HEK293T (cell line): ENCODE results near the gene TDP2.

Experiments used
- BHLHE40 ChIP-seq: fragments of 450-650 bp; IDR thresholded peaks from 2 replicates; pipeline ENCODE4 v1.6.1; 2016; ENCODE audit warnings: mild to moderate bottlenecking, moderate library complexity, borderline replicate concordance
- ELF4 ChIP-seq: fragments of 450-650 bp; IDR thresholded peaks from 2 replicates; pipeline ENCODE4 v1.6.1; 2017; ENCODE audit warnings: antibody characterized with exemption
- FOXA1 ChIP-seq: fragments of 450-650 bp; IDR thresholded peaks from 2 replicates; pipeline ENCODE4 v1.6.1; 2016; ENCODE audit warnings: mild to moderate bottlenecking
- LEF1 ChIP-seq: fragments of 450-650 bp; IDR thresholded peaks from 2 replicates; pipeline ENCODE4 v1.6.1; 2017; ENCODE audit warnings: mild to moderate bottlenecking, borderline replicate concordance
- TARDBP ChIP-seq: fragments of 450-650 bp; IDR thresholded peaks from 2 replicates; pipeline ENCODE4 v1.6.1; 2016

GRCh38 chr6:24636681-24637080, 30.0 kb downstream of the TDP2 start:
- TF ChIP-seq BHLHE40 (no peak), TARDBP (no peak), ELF4 (no peak), LEF1 (no peak), FOXA1 (no peak)
